Sigmoid colon (tissue), 7 donors: ENCODE measurements around the gene LRIT2. TPM values are rescaled to one million over a fixed set of nuclear protein-coding genes. Genes with fewer than 3 reads are reported as not detected.

ENCODE experiments used
- DNase-seq: peaks from one replicate; pipeline ENCODE4 v3.0.0-alpha.2; 2019
- H3K27ac ChIP-seq, 4 donors: fragments of 200-600 bp; sonication (generic); one replicate each; pipeline ENCODE4 v1.5.1; 2016 to 2019; ENCODE audit warnings: mild to moderate bottlenecking in 1 of 4
- H3K27me3 ChIP-seq, 3 donors: fragments of 200-600 bp; sonication (generic); one replicate each; pipeline ENCODE4 v1.5.1; 2019; ENCODE audit warnings: mild to moderate bottlenecking in 1 of 3
- H3K36me3 ChIP-seq, 4 donors: fragments of 200-600 bp; sonication (generic); one replicate each; pipeline ENCODE4 v1.5.1; 2016 to 2019
- H3K4me1 ChIP-seq, 4 donors: fragments of 200-600 bp; sonication (generic); one replicate each; pipeline ENCODE4 v1.5.1; 2017 to 2019
- H3K4me3 ChIP-seq, 4 donors: fragments of 200-600 bp; sonication (generic); one replicate each; pipeline ENCODE4 v1.5.1; 2017 to 2019; ENCODE audit warnings: mild to moderate bottlenecking in 2 of 4, moderate library complexity in 1 of 4
- H3K9me3 ChIP-seq, 4 donors: fragments of 200-600 bp in 3 of 4; sonication (generic) in 3 of 4; one replicate each; pipeline versions ENCODE4 v1.5.1 to v1.6.1; 2013 to 2019
- CTCF ChIP-seq, 4 experiments: fragments of 450-650 bp in 3 of 4; fragments of 200-600 bp in 1 of 4; IDR thresholded peaks; one replicate each; pipeline ENCODE4 v1.5.1; 2016 to 2019; ENCODE audit warnings: antibody characterized with exemption in 4 of 4, mild to moderate bottlenecking in 3 of 4, moderate library complexity in 2 of 4
- EP300 ChIP-seq, 4 donors: sonication (generic); formaldehyde crosslinking; IDR thresholded peaks; one replicate each; pipeline ENCODE4 v1.6.1; 2017; ENCODE audit warnings: antibody characterized with exemption in 4 of 4
- POLR2A ChIP-seq, 2 donors: fragments of 450-650 bp; IDR thresholded peaks; one replicate each; pipeline ENCODE4 v1.6.1; 2016; ENCODE audit warnings: antibody characterized with exemption in 2 of 2, mild to moderate bottlenecking in 2 of 2, moderate library complexity in 2 of 2
- POLR2AphosphoS5 ChIP-seq, 4 donors: sonication (generic); formaldehyde crosslinking; IDR thresholded peaks; one replicate each; pipeline ENCODE4 v1.6.1; 2017; ENCODE audit warnings: antibody characterized with exemption in 4 of 4
- WGBS, 2 donors: extraction: QIAGEN DNeasy Blood & Tissue Kit; methylation state at CpG; one replicate each; pipeline ENCODE4 v1.1.7; 2013; 5-methylcytosine and 5-hydroxymethylcytosine counted together
- intact Hi-C: fragments of 100-400 bp; cut with DNase I; formaldehyde crosslinking; loops from one replicate; pipeline ENCODE4 v1.15.1; 2023
- polyA plus RNA-seq, 3 donors: library from polyadenylated mRNA; stranded (reverse); fragments of 200-250 nt; gene quantifications; one replicate each; pipeline ENCODE4 v1.2.3, GENCODE V29; 2013
- total RNA-seq, 4 donors: library from RNA; depleted of rRNA; stranded (reverse); fragments of >200 nt; gene quantifications; one replicate each; pipeline ENCODE4 v1.1.0, GENCODE V29; 2016
- donor health status: healthy with polysubstance abuse.
- donor health status: Bipolar disorder and iron deficiency.
- donor health status: healthy.

The LRIT2 gene
- total and polyA plus RNA-seq, 7 donors, result 0.03 TPM; not detected in 6

GRCh38 chr10:84233940-84234339, 8.6 kb upstream of the LRIT2 start:
- Histone ChIP-seq H3K27ac (no peak overlapping the region), H3K4me3 (no peak overlapping the region), H3K4me1 (no peaks in the 10 kb centered on the region), H3K27me3 (peaks cover 0 to 20% (median 6%) of the 10 kb centered on the region in 3 donors), H3K9me3 (no peaks in the 10 kb centered on the region), H3K36me3 (no peaks in the 10 kb centered on the region)
- TF ChIP-seq POLR2A (IDR thresholded peaks at IDR 0.05), result no peak
- TF ChIP-seq CTCF (IDR thresholded peaks at IDR 0.05), result no peak
- no peak for TF ChIP-seq POLR2AphosphoS5 (IDR thresholded peaks at IDR 0.05)
- no peak for TF ChIP-seq EP300 (IDR thresholded peaks at IDR 0.05)
- intact Hi-C loops, result no loop called here
- DNase-seq, result no peak
- WGBS, 2 donors, result 88 to 90% methylated on average over 4 of the region's 4 CpGs

GRCh38 chr10:84232376-84232775, 7.0 kb upstream of the LRIT2 start:
- no peaks in the 10 kb centered on the region for H3K9me3 ChIP-seq
- intact Hi-C loops, result no loop called here
- no peaks in the 10 kb centered on the region for H3K4me1 ChIP-seq
- no peaks in the 10 kb centered on the region for H3K36me3 ChIP-seq
- no peak overlapping the region for H3K4me3 ChIP-seq
- H3K27me3 ChIP-seq, result peaks cover 0 to 12% (median 4%) of the 10 kb centered on the region in 3 donors
- DNase-seq, result no peak
- no peak for TF ChIP-seq POLR2A (IDR thresholded peaks at IDR 0.05)
- TF ChIP-seq EP300 (IDR thresholded peaks at IDR 0.05), result no peak
- TF ChIP-seq CTCF (IDR thresholded peaks at IDR 0.05), result no peak
- no peak for TF ChIP-seq POLR2AphosphoS5 (IDR thresholded peaks at IDR 0.05)
- no peak overlapping the region for H3K27ac ChIP-seq
- 88 to 89% methylated on average over 10 of the region's 10 CpGs for WGBS, 2 donors

- no peaks in the 10 kb centered on the region for H3K9me3 ChIP-seq
- H3K4me1 ChIP-seq, result no peaks in the 10 kb centered on the region
- no peaks in the 10 kb centered on the region for H3K36me3 ChIP-seq
- WGBS, 2 donors, result 84 to 91% methylated on average over 1 of the region's 1 CpG
- TF ChIP-seq POLR2A (IDR thresholded peaks at IDR 0.05) (no peak), POLR2AphosphoS5 (IDR thresholded peaks at IDR 0.05) (no peak), CTCF (IDR thresholded peaks at IDR 0.05) (no peak), EP300 (IDR thresholded peaks at IDR 0.05) (no peak)
- peak; percentile 72 for DNase-seq
- no peaks in the 10 kb centered on the region for H3K27me3 ChIP-seq
- H3K4me3 ChIP-seq, result no peak overlapping the region
- H3K27ac ChIP-seq, result no peak overlapping the region
- intact Hi-C loops, result no loop called here
Observed at GRCh38 chr10:84230359-84230758, 5.0 kb upstream of the LRIT2 start.

GRCh38 chr10:84227810-84228209, 2.5 kb upstream of the LRIT2 start:
- no peak for DNase-seq
- Histone ChIP-seq H3K9me3 (no peaks in the 10 kb centered on the region), H3K27ac (no peak overlapping the region), H3K36me3 (no peaks in the 10 kb centered on the region), H3K4me1 (no peaks in the 10 kb centered on the region), H3K27me3 (no peaks in the 10 kb centered on the region), H3K4me3 (no peak overlapping the region)
- intact Hi-C loops, result no loop called here
- no peak for TF ChIP-seq POLR2AphosphoS5 (IDR thresholded peaks at IDR 0.05)
- TF ChIP-seq POLR2A (IDR thresholded peaks at IDR 0.05), result no peak
- TF ChIP-seq EP300 (IDR thresholded peaks at IDR 0.05), result no peak
- no peak for TF ChIP-seq CTCF (IDR thresholded peaks at IDR 0.05)
- WGBS, 2 donors, result 79 to 90% methylated on average over 4 of the region's 4 CpGs

- WGBS, 2 donors, result 83 to 88% methylated on average over 3 of the region's 3 CpGs
Observed at GRCh38 chr10:84226616-84227015, 1.3 kb upstream of the LRIT2 start.

More at GRCh38 chr10:84226616-84227015, 1.3 kb upstream of the LRIT2 start:
- DNase-seq, result no peak
- Histone ChIP-seq H3K27ac (no peak overlapping the region), H3K4me3 (no peak overlapping the region), H3K4me1 (no peaks in the 10 kb centered on the region), H3K36me3 (no peaks in the 10 kb centered on the region), H3K27me3 (peaks cover 0 to 5% (median 0%) of the 10 kb centered on the region in 3 donors), H3K9me3 (no peaks in the 10 kb centered on the region)
- intact Hi-C loops, result no loop called here
- TF ChIP-seq EP300 (IDR thresholded peaks at IDR 0.05), result no peak
- no peak for TF ChIP-seq POLR2A (IDR thresholded peaks at IDR 0.05)
- TF ChIP-seq CTCF (IDR thresholded peaks at IDR 0.05), result no peak
- TF ChIP-seq POLR2AphosphoS5 (IDR thresholded peaks at IDR 0.05), result no peak
